GM12878 (cell line): ENCODE results near the gene APOBEC3H. TPM values are rescaled to one million over a fixed set of nuclear protein-coding genes. Genes with fewer than 3 reads are reported as not detected.

Experiments
- BCL3 ChIP-seq: IDR thresholded peaks from 2 replicates; pipeline ENCODE4 v1.6.1; 2011; ENCODE audit warnings: borderline replicate concordance, low read depth, mild to moderate bottlenecking, moderate library complexity, low read length; ENCODE audit not compliant: insufficient read depth, poor library complexity, severe bottlenecking
- BCLAF1 ChIP-seq: fragments of 450-650 bp; IDR thresholded peaks from 2 replicates; pipeline ENCODE4 v1.6.1; 2017; ENCODE audit warnings: antibody characterized with exemption, mild to moderate bottlenecking, moderate library complexity
- BHLHE40 ChIP-seq, 2 experiments: fragments of 450-650 bp in 1 of 2; IDR thresholded peaks; 2 replicates each; pipeline ENCODE4 v1.6.1; 2011 to 2017; ENCODE audit warnings: low read depth in 2 of 2, borderline replicate concordance in 1 of 2, improper control_type of control experiment in 1 of 2, low read length in 1 of 2, mild to moderate bottlenecking in 1 of 2
- CTCF ChIP-seq, 3 experiments: IDR thresholded peaks in 2 of 3; conservative IDR thresholded peaks in 1 of 3; 2 replicates each; pipeline ENCODE4 v1.5.1; 2011; ENCODE audit warnings: low read depth in 3 of 3, low read length in 3 of 3, mild to moderate bottlenecking in 3 of 3, control low read depth in 2 of 3, moderate library complexity in 2 of 3, inconsistent platforms in 1 of 3, mixed read lengths in 1 of 3; ENCODE audit not compliant: control insufficient read depth in 2 of 3, insufficient read depth in 1 of 3; ENCODE audit errors: extremely low read depth in 1 of 3
- FOXK2 ChIP-seq: fragments of 450-650 bp; IDR thresholded peaks from 2 replicates; pipeline ENCODE4 v1.6.1; 2017; ENCODE audit warnings: mild to moderate bottlenecking, moderate library complexity
- LARP7 ChIP-seq: fragments of 450-650 bp; IDR thresholded peaks from 2 replicates; pipeline ENCODE4 v1.6.1; 2017; ENCODE audit warnings: mild to moderate bottlenecking
- MXI1 ChIP-seq: fragments of 150-350 bp; IDR thresholded peaks from 2 replicates; pipeline ENCODE4 v1.6.1; 2011; ENCODE audit warnings: low read depth, mild to moderate bottlenecking, inconsistent platforms, low read length, improper control_type of control experiment
- PBX3 ChIP-seq: IDR thresholded peaks from 2 replicates; pipeline ENCODE4 v1.6.1; 2011; ENCODE audit warnings: mild to moderate bottlenecking, low read depth, low read length, moderate library complexity; ENCODE audit not compliant: insufficient replicate concordance
- POLR2AphosphoS5 ChIP-seq: IDR thresholded peaks from 2 replicates; pipeline ENCODE4 v1.6.1; 2011; ENCODE audit warnings: mild to moderate bottlenecking, low read length, inconsistent platforms
- TARDBP ChIP-seq: IDR thresholded peaks from 2 replicates; pipeline ENCODE4 v1.6.1; 2016; ENCODE audit warnings: borderline replicate concordance
- TCF7 ChIP-seq: IDR thresholded peaks from 2 replicates; pipeline ENCODE4 v1.6.1; 2014; ENCODE audit warnings: antibody characterized with exemption, borderline replicate concordance
- ZNF592 ChIP-seq: fragments of 450-650 bp; IDR thresholded peaks from 2 replicates; pipeline ENCODE4 v1.6.1; 2017; ENCODE audit warnings: mild to moderate bottlenecking, moderate library complexity
- polyA plus RNA-seq, 11 experiments: library from polyadenylated mRNA; depleted of rRNA in 4 of 11; unstranded in 6 of 11; stranded (reverse) in 5 of 11; fragments of >200 nt; fragmentation: Nextera tagmentation in 4 of 11; fragmentation: Illumina TruSeq in 1 of 11; extraction: Ambion mirVana in 4 of 11; extraction: Trizol in 1 of 11; gene quantifications; 1 replicate in 1 of 11; 2 replicates in 10 of 11; pipeline versions ENCODE4 v1.2.1 to v1.2.3, GENCODE V29; 2011 to 2016; ENCODE audit warnings: inconsistent platforms in 2 of 11, missing spikeins in 2 of 11, low read depth in 1 of 11
- total RNA-seq, 4 experiments: library from RNA; depleted of rRNA in 3 of 4; stranded (reverse); fragments of >200 nt in 3 of 4; fragmentation: Illumina TruSeq in 1 of 4; extraction: Trizol in 1 of 4; gene quantifications; 2 replicates each; pipeline versions ENCODE4 v1.2.1 to v1.2.3, GENCODE V29; 2013 to 2021

Gene APOBEC3H
- total and polyA plus RNA-seq, 10 of the 15 experiments (the other 5 are each of a cell fraction or from before 2014, with no cell fraction given) = 7.5 to 23.0 (median 14.8) TPM

GRCh38 chr22:39152511-39153219, 55.6 kb downstream of the APOBEC3H start, which contains the start of gene CBX7 (continued):
- TF ChIP-seq BCLAF1 (no peak), FOXK2 (no peak), TCF7 (no peak), BHLHE40 (IDR thresholded peaks at IDR 0.05; ENCODE audit: borderline replicate concordance in 1 of 2, low read depth in 2 of 2, low read length in 1 of 2) (peak; percentile 40 to 80; a peak in 2 of 4 replicates), BCL3 (no peak), TARDBP (no peak), PBX3 (no peak), POLR2AphosphoS5 (peak; percentile 48; the same call in 1 of the 2 replicates), ZNF592 (no peak), LARP7 (0 out of 2 replicates have a peak, but pooled peaks have one; percentile 25), MXI1 (peak; percentile 97), CTCF (IDR thresholded peaks at IDR 0.05 in 2 of 3, conservative IDR thresholded peaks at IDR 0.05 in 1 of 3; ENCODE audit: control insufficient read depth in 2 of 3, extremely low read depth in 1 of 3, insufficient read depth in 1 of 3, low read depth in 3 of 3, low read length in 3 of 3) (no peak)
